ENCODE data around the gene SELPLG.

Gene SELPLG

GRCh38 chr12:108670066-108670631, 36.5 kb upstream of the SELPLG start:
- no peak for TF ChIP-seq REST (IDR thresholded peaks at IDR 0.05; ENCODE audit: insufficient read depth in 1 of 2, low read depth in 2 of 2, low read length in 2 of 2)
- no peak for TF ChIP-seq SIN3A (IDR thresholded peaks at IDR 0.05; ENCODE audit: borderline replicate concordance, insufficient read depth, low read length)
- no peak for TF ChIP-seq FOXP2 (optimal IDR thresholded peaks at IDR 0.05; ENCODE audit: borderline replicate concordance, extremely low read depth, extremely low read length, insufficient read depth)
- no peak for TF ChIP-seq TAF1 (IDR thresholded peaks at IDR 0.05; ENCODE audit: borderline replicate concordance, insufficient read depth, low read length)
- TF ChIP-seq POLR2AphosphoS5 (IDR thresholded peaks at IDR 0.05; ENCODE audit: low read depth, low read length) = no peak

GRCh38 chr12:108668542-108668941, 34.8 kb upstream of the SELPLG start:
- TF ChIP-seq FOXP2 (optimal IDR thresholded peaks at IDR 0.05; ENCODE audit: borderline replicate concordance, extremely low read depth, extremely low read length, insufficient read depth) = no peak

- no peak for TF ChIP-seq POLR2AphosphoS5 (IDR thresholded peaks at IDR 0.05; ENCODE audit: low read depth, low read length)
- TF ChIP-seq TAF1 (IDR thresholded peaks at IDR 0.05; ENCODE audit: borderline replicate concordance, insufficient read depth, low read length) = no peak
- no peak for TF ChIP-seq SIN3A (IDR thresholded peaks at IDR 0.05; ENCODE audit: borderline replicate concordance, insufficient read depth, low read length)
- no peak for TF ChIP-seq FOXP2 (optimal IDR thresholded peaks at IDR 0.05; ENCODE audit: borderline replicate concordance, extremely low read depth, extremely low read length, insufficient read depth)
- TF ChIP-seq REST (IDR thresholded peaks at IDR 0.05; ENCODE audit: insufficient read depth in 1 of 2, low read depth in 2 of 2, low read length in 2 of 2) = no peak
Measured at GRCh38 chr12:108668063-108668462, 34.4 kb upstream of the SELPLG start.

- no peak for TF ChIP-seq SIN3A (IDR thresholded peaks at IDR 0.05; ENCODE audit: borderline replicate concordance, insufficient read depth, low read length)
- no peak for TF ChIP-seq TAF1 (IDR thresholded peaks at IDR 0.05; ENCODE audit: borderline replicate concordance, insufficient read depth, low read length)
- TF ChIP-seq REST (IDR thresholded peaks at IDR 0.05; ENCODE audit: insufficient read depth in 1 of 2, low read depth in 2 of 2, low read length in 2 of 2) = no peak
Measured at GRCh38 chr12:108667349-108667748, 33.7 kb upstream of the SELPLG start.

GRCh38 chr12:108666401-108666881, 32.7 kb upstream of the SELPLG start:
- TF ChIP-seq FOXP2 (optimal IDR thresholded peaks at IDR 0.05; ENCODE audit: borderline replicate concordance, extremely low read depth, extremely low read length, insufficient read depth) (no peak), POLR2AphosphoS5 (IDR thresholded peaks at IDR 0.05; ENCODE audit: low read depth, low read length) (no peak), REST (IDR thresholded peaks at IDR 0.05; ENCODE audit: insufficient read depth in 1 of 2, low read depth in 2 of 2, low read length in 2 of 2) (no peak), SIN3A (IDR thresholded peaks at IDR 0.05; ENCODE audit: borderline replicate concordance, insufficient read depth, low read length) (no peak), TAF1 (IDR thresholded peaks at IDR 0.05; ENCODE audit: borderline replicate concordance, insufficient read depth, low read length) (no peak)
